GM10266 (cell line): ENCODE data around the gene PARP1.
A peak's percentile ranks its signal among the peaks of the same experiment; 100 is the strongest.
"Not testable (repeated sequence)": the region's sequence is repeated elsewhere in the genome, so short reads cannot be mapped to it uniquely, and the experiment has no call there.

ENCODE experiments used
- DNase-seq: peaks from one replicate; pipeline ENCODE4 v3.0.0; 2012; ENCODE audit errors: extremely low spot score
- CTCF ChIP-seq: IDR thresholded peaks from 2 replicates; pipeline ENCODE4 v1.5.1; 2012; ENCODE audit warnings: mild to moderate bottlenecking, low read depth; ENCODE audit not compliant: control insufficient read depth, insufficient read depth; ENCODE audit errors: missing control alignments

Gene PARP1

GRCh38 chr1:226428791-226429461, 21.0 kb upstream of the PARP1 start:
- TF ChIP-seq CTCF: no peak
- no peak for DNase-seq

DNA sequence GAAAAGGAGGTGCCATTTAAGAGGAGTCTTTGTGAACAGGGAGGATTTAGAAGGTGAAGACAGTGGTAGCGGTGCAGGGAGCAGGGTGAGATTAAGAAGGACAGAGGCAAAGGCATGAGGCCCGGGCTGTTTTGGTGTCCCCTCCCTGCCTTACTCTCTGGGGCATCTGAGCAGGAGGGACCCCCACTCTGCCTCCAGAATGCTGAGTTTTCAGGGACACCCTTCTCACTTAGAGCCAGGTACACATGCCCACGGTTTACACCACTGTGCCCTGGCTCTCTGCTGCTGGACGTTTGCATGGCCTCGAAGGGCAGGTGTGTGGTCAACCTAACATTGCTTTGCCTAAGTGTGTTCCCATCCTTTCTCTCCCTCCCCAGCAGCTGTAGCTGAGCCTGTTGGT, 20.5 kb upstream of the PARP1 start:
- DNase-seq: no peak

GRCh38 chr1:226427131-226427530, 19.2 kb upstream of the PARP1 start:
- no peak for DNase-seq
- no peak for TF ChIP-seq CTCF

More for the DNA sequence above, 20.5 kb upstream of the PARP1 start:
- no peak for TF ChIP-seq CTCF

GRCh38 chr1:226426395-226426794, 18.5 kb upstream of the PARP1 start:
- DNase-seq: not testable (repeated sequence)

DNA sequence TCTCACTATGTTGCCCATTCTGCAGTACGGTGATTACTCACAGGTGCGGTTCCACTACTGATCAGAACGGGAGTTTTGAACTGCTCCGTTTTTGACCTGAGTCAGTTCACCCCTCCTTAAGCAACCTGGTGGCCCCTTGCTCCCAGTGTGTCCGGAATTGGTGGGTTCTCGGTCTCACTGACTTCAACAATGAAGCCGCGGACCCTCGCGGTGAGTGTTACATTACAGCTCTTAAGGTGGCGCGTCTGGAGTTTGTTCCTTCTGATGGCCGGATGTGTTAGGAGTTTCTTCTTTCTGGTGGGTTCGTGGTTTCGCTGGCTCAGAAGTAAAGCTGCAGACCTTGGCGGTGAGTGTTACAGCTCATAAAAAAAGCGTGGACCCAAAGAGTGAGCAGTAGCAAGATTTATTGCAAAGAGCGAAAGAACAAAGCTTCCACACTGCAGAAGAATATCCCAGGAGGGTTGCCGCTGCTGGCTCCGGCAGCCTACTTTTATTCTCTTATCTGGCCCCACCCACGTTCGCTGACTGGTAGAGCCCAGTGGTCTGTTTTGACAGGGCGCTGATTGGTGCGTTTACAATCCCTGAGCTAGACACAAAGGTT, 17.6 kb upstream of the PARP1 start:
- no peak for DNase-seq
- TF ChIP-seq CTCF: no peak

DNA sequence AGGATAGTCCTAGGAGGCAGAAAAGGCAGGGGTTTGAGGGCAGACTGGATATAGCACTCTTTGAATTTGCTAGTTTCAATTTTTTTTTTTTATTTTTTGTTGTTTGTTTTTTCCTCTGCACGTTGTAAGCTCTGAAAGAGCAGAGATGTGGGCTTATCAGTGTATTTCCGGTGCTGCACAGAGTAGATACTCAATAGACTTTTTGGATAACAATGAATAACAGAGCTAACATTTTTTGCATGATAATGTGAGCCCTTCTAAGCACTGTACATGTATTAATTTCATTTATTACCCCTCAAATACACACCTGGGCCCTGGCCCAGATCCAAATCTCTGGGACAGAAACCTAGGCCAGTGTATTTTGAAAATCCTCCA, 17.1 kb upstream of the PARP1 start:
- no peak for DNase-seq
- no peak for TF ChIP-seq CTCF

GRCh38 chr1:226424221-226425003, 16.5 kb upstream of the PARP1 start:
- peak; percentile 58 for DNase-seq

More at GRCh38 chr1:226424221-226425003, 16.5 kb upstream of the PARP1 start:
- peak; percentile 43 for TF ChIP-seq CTCF
